Activated CD4-positive, alpha-beta T cell treated with anti-CD3 and anti-CD28 coated beads, Interleukin-2, amount 10 ng/mL, durations not matched to agents 24 days and 14 days (primary cell): ENCODE measurements around the gene CYTH1. TPM values are rescaled to one million over a fixed set of nuclear protein-coding genes. Genes with fewer than 3 reads are reported as not detected.

Experiments
- DNase-seq: peaks from one replicate; pipeline ENCODE4 v3.0.0; 2022
- H3K27ac Mint-ChIP-seq: one replicate; pipeline ENCODE4 v1.8.0; 2022; ENCODE audit warnings: mild to moderate bottlenecking, mixed read lengths
- H3K27me3 Mint-ChIP-seq: one replicate; pipeline ENCODE4 v1.8.0; 2022; ENCODE audit warnings: mixed read lengths
- H3K36me3 Mint-ChIP-seq: one replicate; pipeline ENCODE4 v1.8.0; 2022; ENCODE audit warnings: low read depth, mild to moderate bottlenecking, mixed read lengths
- H3K4me1 Mint-ChIP-seq: one replicate; pipeline ENCODE4 v1.8.0; 2021; ENCODE audit warnings: mixed read lengths
- H3K4me3 Mint-ChIP-seq: one replicate; pipeline ENCODE4 v1.8.0; 2022; ENCODE audit warnings: mild to moderate bottlenecking, moderate library complexity, mixed read lengths
- H3K9me3 Mint-ChIP-seq: one replicate; pipeline ENCODE4 v1.8.0; 2021; ENCODE audit warnings: mixed read lengths
- intact Hi-C: fragments of 100-400 bp; cut with micrococcal nuclease; formaldehyde crosslinking; loops from one replicate; pipeline ENCODE4 v1.15.1; 2023
- total RNA-seq: library from RNA; stranded (reverse); gene quantifications from 2 replicates; pipeline ENCODE4 v1.2.3, GENCODE V29; 2022

Gene CYTH1
- total RNA-seq, 1 donor from 2014 or later = 126 TPM

- peaks cover 6% of the 10 kb centered on the region for H3K9me3 Mint-ChIP-seq
- intact Hi-C loops = no loop called here
- no peaks in the 10 kb centered on the region for H3K27me3 Mint-ChIP-seq
- no peak for DNase-seq
- H3K27ac Mint-ChIP-seq = no peak overlapping the region
- peaks cover 22% of the 10 kb centered on the region for H3K4me1 Mint-ChIP-seq
- peaks cover 10% of the 10 kb centered on the region for H3K36me3 Mint-ChIP-seq
- H3K4me3 Mint-ChIP-seq = no peak overlapping the region
These were observed 139.4 kb downstream of the CYTH1 start for GRCh38 chr17:78642707-78643106.

- H3K4me3 Mint-ChIP-seq = no peak overlapping the region
- H3K9me3 Mint-ChIP-seq = peaks cover 6% of the 10 kb centered on the region
- peaks cover 5% of the 10 kb centered on the region for H3K36me3 Mint-ChIP-seq
- H3K27me3 Mint-ChIP-seq = peaks cover 2% of the 10 kb centered on the region
- DNase-seq = no peak
- peaks cover 22% of the 10 kb centered on the region for H3K4me1 Mint-ChIP-seq
- H3K27ac Mint-ChIP-seq = no peak overlapping the region
- intact Hi-C loops = no loop called here
These were observed 140.4 kb downstream of the CYTH1 start for GRCh38 chr17:78641666-78642065.

GRCh38 chr17:78641243-78641642 lies 140.8 kb downstream of the CYTH1 start:
- peaks cover 6% of the 10 kb centered on the region for H3K9me3 Mint-ChIP-seq
- H3K27me3 Mint-ChIP-seq = peaks cover 2% of the 10 kb centered on the region
- intact Hi-C loops = no loop called here
- H3K4me1 Mint-ChIP-seq = peaks cover 19% of the 10 kb centered on the region
- H3K4me3 Mint-ChIP-seq = no peak overlapping the region
- peaks cover 5% of the 10 kb centered on the region for H3K36me3 Mint-ChIP-seq
- no peak overlapping the region for H3K27ac Mint-ChIP-seq
- DNase-seq = no peak

GRCh38 chr17:78640700-78641099 lies 141.4 kb downstream of the CYTH1 start:
- Mint-ChIP-seq H3K4me3 (no peak overlapping the region), H3K36me3 (no peaks in the 10 kb centered on the region), H3K27me3 (peaks cover 4% of the 10 kb centered on the region), H3K4me1 (peaks cover 14% of the 10 kb centered on the region), H3K27ac (no peak overlapping the region), H3K9me3 (peaks cover under 1% of the 10 kb centered on the region)
- no peak for DNase-seq
- intact Hi-C loops = no loop called here

- Mint-ChIP-seq H3K27me3 (peaks cover 6% of the 10 kb centered on the region), H3K4me3 (no peak overlapping the region), H3K27ac (no peak overlapping the region), H3K4me1 (peaks cover 9% of the 10 kb centered on the region), H3K9me3 (no peaks in the 10 kb centered on the region), H3K36me3 (no peaks in the 10 kb centered on the region)
- intact Hi-C loops = no loop called here
- DNase-seq = no peak
These were observed 144.2 kb downstream of the CYTH1 start for GRCh38 chr17:78637643-78638420.

GRCh38 chr17:78637146-78637545 lies 144.9 kb downstream of the CYTH1 start:
- DNase-seq = no peak
- Mint-ChIP-seq H3K27me3 (peaks cover 6% of the 10 kb centered on the region), H3K27ac (no peak overlapping the region), H3K4me3 (no peak overlapping the region), H3K36me3 (no peaks in the 10 kb centered on the region), H3K4me1 (peaks cover 9% of the 10 kb centered on the region), H3K9me3 (no peaks in the 10 kb centered on the region)
- intact Hi-C loops = no loop called here

- no peaks in the 10 kb centered on the region for H3K36me3 Mint-ChIP-seq
- peaks cover 6% of the 10 kb centered on the region for H3K27me3 Mint-ChIP-seq
- H3K27ac Mint-ChIP-seq = no peak overlapping the region
- no peak for DNase-seq
- H3K9me3 Mint-ChIP-seq = no peaks in the 10 kb centered on the region
- H3K4me3 Mint-ChIP-seq = no peak overlapping the region
- H3K4me1 Mint-ChIP-seq = peaks cover 17% of the 10 kb centered on the region
- intact Hi-C loops = no loop called here
These were observed 147.9 kb downstream of the CYTH1 start for GRCh38 chr17:78634154-78634553.

GRCh38 chr17:78629436-78629995 lies 152.6 kb downstream of the CYTH1 start:
- H3K36me3 Mint-ChIP-seq = no peaks in the 10 kb centered on the region
- no peaks in the 10 kb centered on the region for H3K27me3 Mint-ChIP-seq
- H3K4me3 Mint-ChIP-seq = no peak overlapping the region
- intact Hi-C loops = no loop called here
- peaks cover 9% of the 10 kb centered on the region for H3K4me1 Mint-ChIP-seq
- H3K9me3 Mint-ChIP-seq = no peaks in the 10 kb centered on the region
- DNase-seq = no peak
- H3K27ac Mint-ChIP-seq = no peak overlapping the region

- no peak for DNase-seq
- intact Hi-C loops = no loop called here
- H3K9me3 Mint-ChIP-seq = no peaks in the 10 kb centered on the region
- H3K27me3 Mint-ChIP-seq = no peaks in the 10 kb centered on the region
- H3K27ac Mint-ChIP-seq = no peak overlapping the region
- no peaks in the 10 kb centered on the region for H3K36me3 Mint-ChIP-seq
- H3K4me3 Mint-ChIP-seq = no peak overlapping the region
- H3K4me1 Mint-ChIP-seq = peaks cover 9% of the 10 kb centered on the region
These were observed 153.3 kb downstream of the CYTH1 start for GRCh38 chr17:78628547-78629435.

- Mint-ChIP-seq H3K4me1 (no peaks in the 10 kb centered on the region), H3K9me3 (no peaks in the 10 kb centered on the region), H3K4me3 (no peak overlapping the region), H3K36me3 (no peaks in the 10 kb centered on the region), H3K27me3 (peaks cover 1% of the 10 kb centered on the region), H3K27ac (no peak overlapping the region)
- intact Hi-C loops = no loop called here
- no peak for DNase-seq
These were observed 157.5 kb downstream of the CYTH1 start for GRCh38 chr17:78624324-78625151.

Other genes starting within 250 kb of the CYTH1 start
- gene DNAH17, start 204.9 kb downstream of the CYTH1 start, total RNA-seq = 0.02 TPM in 2 replicates
- 128 TPM in 2 replicates for gene USP36, start 58.5 kb upstream of the CYTH1 start, total RNA-seq
- 0.56 TPM in 1 of 2 replicates, not detected in the other for gene CEP295NL, start 120.9 kb upstream of the CYTH1 start, total RNA-seq
- 0.54 and 0.64 TPM in 2 replicates for gene TIMP2, start 143.1 kb upstream of the CYTH1 start, total RNA-seq
- gene LGALS3BP, start 197.7 kb upstream of the CYTH1 start, total RNA-seq = 73.3 and 74.2 TPM in 2 replicates
- 62.4 and 70.5 TPM in 2 replicates for gene CANT1, start 227.5 kb upstream of the CYTH1 start, total RNA-seq
- not detected in 2 replicates for gene C1QTNF1, start 241.9 kb upstream of the CYTH1 start, total RNA-seq